Skin epidermis (tissue), 12 donors: Measurements from ENCODE around the gene RBP5.

ENCODE experiments used
- H3K27ac ChIP-seq, 21 experiments: fragments of 200-600 bp; sonication (generic) in 11 of 21; one replicate each; pipeline ENCODE4 v1.5.0; 2020; ENCODE audit warnings: mild to moderate bottlenecking in 3 of 21, inconsistent platforms in 2 of 21, moderate library complexity in 2 of 21
- H3K4me3 ChIP-seq, 7 experiments: fragments of 200-600 bp; sonication (generic) in 2 of 7; one replicate each; pipeline ENCODE4 v1.5.0; 2020; ENCODE audit warnings: inconsistent platforms in 2 of 7, mild to moderate bottlenecking in 2 of 7, moderate library complexity in 1 of 7

RBP5 gene

GRCh38 chr12:7108003-7108795, 20.5 kb downstream of the RBP5 start:
- peak overlapping the region; percentile 80 to 99 (median 95) for H3K27ac ChIP-seq
- peak overlapping the region; percentile 38 to 61 (median 49) for H3K4me3 ChIP-seq

DNA sequence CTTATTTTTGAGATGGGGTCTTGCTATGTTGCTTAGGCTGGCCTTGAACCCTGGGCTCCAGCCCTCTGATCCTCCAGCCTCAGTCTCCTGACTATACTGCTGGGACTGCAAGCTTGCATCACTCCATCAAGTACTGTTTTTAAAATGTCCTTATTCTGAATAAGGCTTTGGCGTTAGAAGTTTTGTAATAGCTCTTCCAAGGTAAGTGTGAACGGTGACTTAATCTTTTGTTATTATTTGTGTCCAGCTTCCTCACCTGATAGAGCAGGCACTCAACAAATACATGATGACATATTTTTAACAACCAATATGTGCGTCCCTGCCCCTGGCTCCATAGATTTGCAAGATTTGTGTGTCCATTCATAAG, 21.1 kb downstream of the RBP5 start:
- Histone ChIP-seq H3K27ac (peak overlapping the region in 20 of 21 experiments; percentile 80 to 99 (median 95)), H3K4me3 (peak overlapping the region; percentile 38 to 61 (median 49))

GRCh38 chr12:7107181-7107580, 21.5 kb downstream of the RBP5 start:
- H3K27ac ChIP-seq, result peak overlapping the region in 10 of 21 experiments; percentile 94 to 99 (median 96)
- peak overlapping the region in 3 of 7 experiments; percentile 38 to 51 (median 47) for H3K4me3 ChIP-seq

DNA sequence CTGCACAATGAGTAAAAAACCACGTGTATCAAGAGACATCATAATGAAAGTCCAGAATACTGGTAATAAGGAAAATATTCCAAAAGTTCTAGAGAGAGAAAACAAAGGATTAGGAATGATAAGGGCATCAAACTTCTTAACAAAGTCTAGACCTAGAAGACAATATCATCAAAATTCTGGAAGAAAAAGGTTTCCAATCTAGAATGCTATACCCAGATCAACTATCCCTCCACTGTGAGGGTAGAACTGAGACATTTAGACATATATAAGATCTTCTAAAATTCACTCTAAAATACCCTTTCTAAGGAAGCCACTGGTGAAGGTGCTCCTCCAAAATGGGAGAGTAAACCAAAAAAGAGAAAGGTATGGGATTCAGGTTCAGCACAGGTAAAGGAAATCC, 22.6 kb downstream of the RBP5 start:
- Histone ChIP-seq H3K4me3 (no peak overlapping the region), H3K27ac (no peak overlapping the region)

DNA sequence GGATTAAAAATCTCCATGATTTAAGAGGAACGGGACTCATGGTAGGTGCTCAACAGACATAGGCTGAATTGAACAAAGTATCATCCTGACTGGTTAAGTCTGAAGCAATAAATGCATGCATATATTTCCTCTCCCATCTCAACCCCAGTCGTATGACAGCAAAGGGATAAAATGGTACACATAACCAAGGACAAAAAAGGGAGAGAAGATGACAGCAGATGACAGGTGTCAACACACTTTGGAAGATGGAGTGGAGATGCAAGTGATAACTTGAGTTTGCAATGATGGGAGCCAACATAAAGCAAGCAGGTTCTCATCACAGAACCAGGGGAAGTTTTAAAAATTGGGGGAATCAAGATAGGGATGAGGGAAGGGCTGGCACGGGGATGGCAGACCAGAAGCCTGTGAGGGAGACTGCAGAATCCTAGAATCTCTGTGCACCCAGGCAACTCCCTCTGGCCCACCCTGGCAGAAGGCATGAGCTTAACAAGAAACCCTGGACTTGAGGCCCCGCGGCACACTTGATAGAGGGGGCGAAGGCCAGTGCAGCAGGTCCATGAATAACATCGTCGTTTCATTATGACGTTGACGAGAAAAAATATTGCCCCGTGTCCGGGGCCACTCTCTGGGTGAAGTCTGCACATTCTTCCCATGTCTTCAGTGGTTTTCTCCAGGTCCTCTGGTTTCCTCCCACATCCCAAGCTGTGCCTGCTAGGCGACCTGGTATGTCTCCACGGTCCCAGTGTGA, 24.7 kb downstream of the RBP5 start:
- no peak overlapping the region for H3K27ac ChIP-seq
- H3K4me3 ChIP-seq, result no peak overlapping the region

DNA sequence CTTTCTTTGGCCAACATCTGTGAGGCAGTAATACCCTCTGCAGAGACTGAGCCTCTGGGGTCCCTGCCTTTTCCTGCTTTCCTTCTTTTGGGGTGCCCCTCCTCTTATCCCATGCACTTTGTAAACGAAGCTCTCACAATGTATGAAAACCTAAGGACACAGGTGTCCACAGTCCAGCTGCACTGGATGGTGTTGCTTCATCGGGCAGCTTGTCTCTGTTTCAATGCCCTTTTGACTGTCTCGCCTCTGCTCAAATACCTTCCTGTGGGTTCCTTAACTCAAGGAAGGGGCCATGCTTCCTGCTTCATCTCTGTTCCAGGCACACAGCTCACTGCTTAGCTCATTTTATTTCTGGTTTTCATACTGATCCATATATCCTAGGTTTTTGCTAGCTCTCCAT, 26.1 kb downstream of the RBP5 start:
- no peak overlapping the region for H3K4me3 ChIP-seq
- H3K27ac ChIP-seq, result peak overlapping the region in 1 of 21 experiments; percentile 2

DNA sequence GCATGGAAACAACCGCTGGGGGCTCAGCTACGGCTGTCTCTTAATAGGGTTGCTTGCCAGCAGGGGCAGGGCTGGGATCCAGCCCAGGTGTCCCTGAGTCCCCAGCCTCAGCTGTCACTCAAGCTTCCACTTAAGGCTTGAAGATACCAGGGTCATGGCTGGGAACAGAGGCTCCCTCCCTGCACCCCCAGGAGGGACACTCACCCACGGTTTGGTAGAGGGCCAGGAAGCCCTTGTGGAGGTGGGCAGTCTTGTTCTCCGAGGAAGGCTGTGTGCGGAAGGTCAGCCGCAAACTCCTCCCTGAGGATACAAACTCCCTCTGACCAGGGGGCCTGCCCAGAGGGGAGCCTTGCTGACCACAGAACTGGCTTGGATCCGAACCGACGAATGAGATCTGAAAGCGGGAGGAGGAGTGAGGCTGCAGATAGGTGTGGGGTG, 27.0 kb downstream of the RBP5 start:
- Histone ChIP-seq H3K27ac (peak overlapping the region in 1 of 21 experiments; percentile 24), H3K4me3 (no peak overlapping the region)

GRCh38 chr12:7101047-7101693, 27.5 kb downstream of the RBP5 start:
- no peak overlapping the region for H3K4me3 ChIP-seq
- H3K27ac ChIP-seq, result peak overlapping the region in 1 of 21 experiments; percentile 24

DNA sequence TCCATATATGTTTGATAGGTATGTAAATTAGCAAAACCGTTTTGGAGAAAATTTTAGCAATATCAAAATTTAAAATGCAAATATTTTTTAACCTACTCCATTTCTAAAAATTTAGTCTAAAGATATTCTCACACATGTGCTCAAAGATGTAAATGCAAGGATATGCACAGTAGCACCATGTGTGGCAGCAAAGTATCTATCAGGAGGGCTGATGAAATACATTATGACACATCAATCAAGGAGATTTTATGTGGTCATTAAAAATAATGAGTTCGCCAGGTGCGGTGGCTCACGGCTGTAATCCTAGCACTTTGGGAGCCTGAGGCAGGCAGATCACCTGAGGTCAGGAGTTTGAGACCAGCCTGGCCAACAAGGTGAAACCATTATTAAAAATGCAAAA, 28.4 kb downstream of the RBP5 start:
- Histone ChIP-seq H3K4me3 (no peak overlapping the region), H3K27ac (no peak overlapping the region)

DNA sequence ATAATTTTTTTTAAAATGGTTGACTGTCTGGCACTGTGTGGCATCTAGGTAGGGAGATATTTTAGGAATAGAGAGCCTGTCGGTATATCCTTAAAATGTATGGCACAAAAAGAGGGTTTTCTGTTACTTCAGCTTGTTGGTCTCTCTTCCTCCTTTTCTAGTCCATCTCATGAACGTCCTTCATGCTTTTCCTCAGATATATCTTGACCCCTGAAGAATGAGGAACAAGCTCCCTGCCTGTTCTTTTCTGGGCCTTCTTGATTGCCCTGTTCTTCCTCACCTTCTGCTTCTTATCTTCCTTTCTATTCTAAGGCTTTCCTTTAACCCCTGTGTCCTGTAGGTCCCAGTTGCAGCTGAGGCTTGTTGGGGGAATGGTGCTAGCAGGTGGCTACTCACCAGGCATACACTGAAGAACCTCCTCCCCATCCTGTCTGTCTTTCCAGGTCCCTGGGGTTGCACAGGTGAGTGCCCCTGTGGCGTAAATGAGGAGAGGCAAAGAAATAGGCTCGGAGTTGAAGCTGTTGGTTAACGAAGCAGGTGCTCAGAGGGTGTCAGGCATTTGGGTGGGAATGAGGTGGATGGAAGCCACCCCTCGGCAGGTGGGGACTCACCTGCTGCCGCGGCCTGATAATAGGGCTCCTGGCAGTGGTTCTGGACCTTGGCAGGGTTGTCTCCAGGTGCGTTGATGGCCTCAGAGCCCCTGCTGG, 29.2 kb downstream of the RBP5 start:
- H3K27ac ChIP-seq, result no peak overlapping the region
- H3K4me3 ChIP-seq, result no peak overlapping the region

DNA sequence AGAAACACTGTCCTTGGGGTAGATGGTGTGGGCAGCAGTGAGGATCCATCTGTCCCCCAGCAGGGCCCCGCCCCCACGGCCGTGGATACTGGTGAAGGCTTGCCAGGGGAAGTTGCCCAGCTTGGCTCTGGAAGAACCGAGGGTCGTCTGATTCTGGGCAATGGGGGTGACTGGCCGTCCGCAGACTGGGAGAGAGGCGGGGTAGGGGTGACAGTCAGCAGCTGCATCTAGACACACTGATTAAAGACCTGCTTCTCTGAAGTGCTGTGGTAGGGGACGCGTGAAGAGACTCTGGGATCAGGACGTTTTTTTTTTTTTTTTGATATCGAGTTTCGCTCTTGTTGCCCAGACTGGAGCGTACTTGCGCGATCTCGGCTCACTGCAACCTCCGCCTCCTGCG, 31.7 kb downstream of the RBP5 start:
- Histone ChIP-seq H3K27ac (no peak overlapping the region), H3K4me3 (no peak overlapping the region)

DNA sequence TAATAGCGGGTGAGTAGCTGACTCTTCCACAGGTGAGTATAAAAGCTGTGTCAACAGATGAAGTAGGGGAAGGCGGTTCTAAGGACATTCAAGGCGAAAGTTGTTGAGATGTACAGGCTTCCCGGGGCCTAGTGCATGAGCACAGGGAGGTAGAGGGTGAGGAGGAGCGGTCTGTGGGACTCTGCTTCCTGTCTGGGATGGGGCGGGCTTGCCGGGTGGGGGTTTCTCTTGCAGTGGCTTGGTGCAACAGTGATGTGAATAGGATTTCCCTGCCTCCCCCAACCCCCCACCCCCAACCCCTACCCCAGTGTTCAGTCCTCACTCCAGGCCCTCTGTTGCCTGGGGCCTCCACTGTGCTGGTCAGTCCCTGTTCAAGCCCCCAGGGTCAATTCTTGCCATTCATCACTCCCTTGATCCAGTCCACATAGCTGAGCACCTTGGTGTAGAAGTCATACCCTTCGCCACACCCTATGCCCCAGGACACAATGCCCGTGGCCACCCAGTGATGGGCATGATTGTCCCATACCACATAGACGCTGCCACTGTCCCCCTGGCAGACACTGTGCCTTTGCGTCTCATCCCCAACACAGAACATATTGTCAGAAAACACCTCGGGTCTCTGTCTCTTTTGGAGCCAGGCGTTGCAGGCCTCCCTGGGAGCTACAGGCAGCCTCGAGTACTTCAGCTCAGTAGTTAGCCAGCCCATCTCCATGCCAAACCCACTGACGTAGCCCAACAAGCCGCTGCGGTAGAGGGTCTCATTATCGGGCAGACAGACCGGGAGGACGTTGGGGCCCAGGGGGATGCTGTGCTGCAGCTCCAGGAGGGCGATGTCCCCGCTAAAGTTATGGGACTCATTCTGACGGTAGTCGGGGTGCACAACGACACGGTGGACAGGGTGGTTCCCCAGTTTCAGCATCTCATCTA, 32.4 kb downstream of the RBP5 start:
- H3K27ac ChIP-seq, result no peak overlapping the region
- no peak overlapping the region for H3K4me3 ChIP-seq

DNA sequence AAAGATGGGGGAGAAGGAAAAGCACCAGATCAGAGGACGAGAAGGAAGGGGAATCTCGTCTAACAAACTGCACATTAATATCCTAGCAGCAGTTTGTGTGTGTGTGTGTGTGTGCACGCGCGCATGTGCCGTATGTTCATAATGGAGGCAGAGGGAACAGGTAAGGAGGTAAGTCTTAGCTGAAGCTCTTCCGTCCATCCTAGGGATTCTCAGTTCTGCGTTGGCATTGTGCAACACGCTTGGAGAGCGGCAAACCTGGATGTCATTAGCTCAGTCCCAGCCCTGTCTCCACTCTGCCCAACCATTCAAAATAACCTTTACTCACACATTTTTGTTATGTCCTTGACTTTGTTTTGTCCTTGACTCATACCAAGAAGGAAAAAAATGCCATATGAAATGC, 34.8 kb downstream of the RBP5 start:
- Histone ChIP-seq H3K27ac (peak overlapping the region in 10 of 21 experiments; percentile 14 to 94 (median 76)), H3K4me3 (no peak overlapping the region)

DNA sequence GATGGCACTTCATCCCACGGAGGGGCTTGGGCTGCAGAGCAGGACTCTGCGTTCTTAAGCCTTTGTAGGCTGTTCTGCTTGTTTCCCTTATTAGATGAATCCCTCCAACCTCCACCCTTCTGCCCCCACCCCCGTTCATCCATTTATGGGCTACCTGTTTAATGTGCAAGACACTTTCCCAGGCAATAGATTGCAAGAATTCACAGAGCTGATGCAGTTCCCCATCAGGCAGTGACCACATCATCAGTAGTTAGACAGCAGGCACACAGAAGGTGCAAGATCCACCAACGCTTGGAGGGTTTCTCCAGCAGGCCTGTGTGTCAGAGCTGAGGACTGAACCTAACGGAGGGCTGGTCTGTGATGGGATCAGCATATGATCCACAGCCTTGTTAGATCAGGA, 35.2 kb downstream of the RBP5 start:
- H3K4me3 ChIP-seq, result no peak overlapping the region
- peak overlapping the region in 11 of 21 experiments; percentile 14 to 94 (median 80) for H3K27ac ChIP-seq

- no peak overlapping the region for H3K4me3 ChIP-seq
- peak overlapping the region in 20 of 21 experiments; percentile 3 to 94 (median 78) for H3K27ac ChIP-seq
These were observed 35.7 kb downstream of the RBP5 start for GRCh38 chr12:7092986-7093460.

- Histone ChIP-seq H3K4me3 (peak within 1 kb of the TSS; percentile 6 to 51 (median 37)), H3K27ac (peak within 1 kb of the TSS in 20 of 21 experiments; percentile 13 to 94 (median 78))
These were observed 36.3 kb downstream of the RBP5 start, which contains the start of gene C1R for GRCh38 chr12:7092229-7092985. C1R (minus strand) TSS chr12:7092445; CDS start chr12:7092388, 57 bp downstream.

GRCh38 chr12:7091660-7092228, 36.9 kb downstream of the RBP5 start:
- peak overlapping the region; percentile 6 to 51 (median 37) for H3K4me3 ChIP-seq
- peak overlapping the region in 20 of 21 experiments; percentile 13 to 94 (median 78) for H3K27ac ChIP-seq
